Trophoblast cell (in vitro differentiated cells and primary cell): ENCODE data around the gene UGCG.

Experiments
- DNase-seq, 2 donors: peaks; one replicate each; pipeline ENCODE4 v3.0.0-alpha.2; 2016
- H2AFZ ChIP-seq: 2 replicates; pipeline ENCODE4 v1.6.1; 2013; ENCODE audit warnings: low read length, moderate library complexity, mild to moderate bottlenecking; ENCODE audit not compliant: insufficient read depth, poor library complexity
- H2AK5ac ChIP-seq: 2 replicates; pipeline ENCODE4 v1.6.1; 2013; ENCODE audit warnings: mild to moderate bottlenecking, low read length
- H2BK120ac ChIP-seq: 2 replicates; pipeline ENCODE4 v1.6.1; 2013; ENCODE audit warnings: low read length, mild to moderate bottlenecking, moderate library complexity; ENCODE audit not compliant: insufficient read depth, poor library complexity
- H2BK12ac ChIP-seq: 2 replicates; pipeline ENCODE4 v1.6.1; 2013; ENCODE audit warnings: mild to moderate bottlenecking, low read length, moderate library complexity
- H2BK5ac ChIP-seq: 2 replicates; pipeline ENCODE4 v1.6.1; 2013; ENCODE audit warnings: low read length, low read depth, moderate library complexity, mild to moderate bottlenecking; ENCODE audit not compliant: poor library complexity
- H3K14ac ChIP-seq: 2 replicates; pipeline ENCODE4 v1.6.1; 2013; ENCODE audit warnings: mild to moderate bottlenecking, low read length
- H3K18ac ChIP-seq: 2 replicates; pipeline ENCODE4 v1.6.1; 2013; ENCODE audit warnings: mild to moderate bottlenecking, low read length
- H3K23ac ChIP-seq: 2 replicates; pipeline ENCODE4 v1.6.1; 2013; ENCODE audit warnings: low read length
- H3K27ac ChIP-seq: 2 replicates; pipeline ENCODE4 v1.5.1; 2013; ENCODE audit warnings: low read depth, mild to moderate bottlenecking, inconsistent platforms, low read length, moderate library complexity
- H3K27me3 ChIP-seq: 2 replicates; pipeline ENCODE4 v1.6.1; 2013; ENCODE audit warnings: inconsistent platforms, mild to moderate bottlenecking, low read length, moderate library complexity; ENCODE audit not compliant: insufficient read depth
- H3K36me3 ChIP-seq, 2 experiments: 1 replicate in 1 of 2; 2 replicates in 1 of 2; pipeline ENCODE4 v1.6.1; 2013; ENCODE audit warnings: low read length in 2 of 2, mild to moderate bottlenecking in 2 of 2, moderate library complexity in 1 of 2; ENCODE audit not compliant: insufficient read depth in 2 of 2, control insufficient read depth in 1 of 2
- H3K4ac ChIP-seq: 2 replicates; pipeline ENCODE4 v1.6.1; 2013; ENCODE audit warnings: low read depth, mild to moderate bottlenecking, low read length, moderate library complexity
- H3K4me1 ChIP-seq, 2 experiments: 1 replicate in 1 of 2; 2 replicates in 1 of 2; pipeline ENCODE4 v1.6.1; 2013; ENCODE audit warnings: low read length in 2 of 2, mild to moderate bottlenecking in 2 of 2, moderate library complexity in 1 of 2; ENCODE audit not compliant: insufficient read depth in 2 of 2, control insufficient read depth in 1 of 2
- H3K4me2 ChIP-seq: 2 replicates; pipeline ENCODE4 v1.6.1; 2013; ENCODE audit warnings: inconsistent platforms, mild to moderate bottlenecking, low read length, moderate library complexity
- H3K4me3 ChIP-seq: 2 replicates; pipeline ENCODE4 v1.5.1; 2013; ENCODE audit warnings: mild to moderate bottlenecking, low read depth, low read length, inconsistent platforms
- H3K79me1 ChIP-seq: one replicate; pipeline ENCODE4 v1.6.1; 2013; ENCODE audit warnings: low read length
- H3K79me2 ChIP-seq: 2 replicates; pipeline ENCODE4 v1.6.1; 2013; ENCODE audit warnings: low read length, mild to moderate bottlenecking; ENCODE audit not compliant: control insufficient read depth, insufficient read depth, poor library complexity
- H3K9ac ChIP-seq: 2 replicates; pipeline ENCODE4 v1.6.1; 2013; ENCODE audit warnings: mild to moderate bottlenecking, low read length
- H3K9me3 ChIP-seq: 2 replicates; pipeline ENCODE4 v1.6.1; 2013; ENCODE audit warnings: low read depth, mild to moderate bottlenecking, control low read depth, inconsistent platforms, low read length; ENCODE audit not compliant: insufficient read depth
- H4K12ac ChIP-seq: 2 replicates; pipeline ENCODE4 v1.6.1; 2013; ENCODE audit warnings: low read depth, mild to moderate bottlenecking, low read length, moderate library complexity
- H4K8ac ChIP-seq: 2 replicates; pipeline ENCODE4 v1.6.1; 2013; ENCODE audit warnings: low read depth, mild to moderate bottlenecking, low read length, moderate library complexity
- H4K91ac ChIP-seq: one replicate; pipeline ENCODE4 v1.6.1; 2013; ENCODE audit warnings: low read depth, mild to moderate bottlenecking, low read length, moderate library complexity
- WGBS: extraction: QIAGEN DNeasy Blood & Tissue Kit; methylation state at CpG from one replicate; pipeline ENCODE4 v1.1.7; 2013; ENCODE audit warnings: missing lambda C conversion rate; ENCODE audit not compliant: insufficient read length, insufficient coverage; ENCODE audit errors: extremely low coverage; 5-methylcytosine and 5-hydroxymethylcytosine counted together

The UGCG gene

GRCh38 chr9:111970827-111971226, 74.2 kb downstream of the UGCG start:
- no peaks in the 10 kb centered on the region for H3K4me1 ChIP-seq
- H3K18ac ChIP-seq, result no peak overlapping the region
- no peak overlapping the region for H3K23ac ChIP-seq
- H2AFZ ChIP-seq, result no peak overlapping the region
- H2BK12ac ChIP-seq, result no peak overlapping the region
- no peak overlapping the region for H3K14ac ChIP-seq
- no peak overlapping the region for H4K8ac ChIP-seq
- no peak overlapping the region for H2AK5ac ChIP-seq
- no peaks in the 10 kb centered on the region for H3K9me3 ChIP-seq
- no peaks in the 10 kb centered on the region for H3K36me3 ChIP-seq
- no peak overlapping the region for H3K9ac ChIP-seq
- no peak overlapping the region for H2BK5ac ChIP-seq
- no peak overlapping the region for H3K27ac ChIP-seq
- H3K79me2 ChIP-seq, result no peaks in the 10 kb centered on the region
- H3K4me3 ChIP-seq, result no peak overlapping the region
- no peaks in the 10 kb centered on the region for H3K79me1 ChIP-seq
- H3K27me3 ChIP-seq, result peaks cover 4% of the 10 kb centered on the region
- no peak overlapping the region for H4K12ac ChIP-seq
- no peak overlapping the region for H3K4me2 ChIP-seq
- DNase-seq, result peak; percentile 96 to 99
- no peak overlapping the region for H4K91ac ChIP-seq
- no CpG with 5 or more reads among the region's 2 CpGs for WGBS
- H2BK120ac ChIP-seq, result no peak overlapping the region
- no peak overlapping the region for H3K4ac ChIP-seq

- peak in 1 of 2 donors; percentile 38 for DNase-seq
- no peak overlapping the region for H4K12ac ChIP-seq
- no peak overlapping the region for H3K18ac ChIP-seq
- no peak overlapping the region for H3K4me3 ChIP-seq
- H4K8ac ChIP-seq, result no peak overlapping the region
- no peaks in the 10 kb centered on the region for H3K36me3 ChIP-seq
- H3K4me1 ChIP-seq, result no peaks in the 10 kb centered on the region
- H3K4ac ChIP-seq, result no peak overlapping the region
- H2BK120ac ChIP-seq, result no peak overlapping the region
- no peak overlapping the region for H3K4me2 ChIP-seq
- H4K91ac ChIP-seq, result no peak overlapping the region
- no peak overlapping the region for H3K14ac ChIP-seq
- no peak overlapping the region for H2AK5ac ChIP-seq
- no peaks in the 10 kb centered on the region for H3K79me2 ChIP-seq
- H2BK5ac ChIP-seq, result no peak overlapping the region
- no peak overlapping the region for H3K23ac ChIP-seq
- no peak overlapping the region for H2BK12ac ChIP-seq
- no CpG with 5 or more reads among the region's 12 CpGs for WGBS
- no peak overlapping the region for H3K27ac ChIP-seq
- no peaks in the 10 kb centered on the region for H3K9me3 ChIP-seq
- peaks cover 4% of the 10 kb centered on the region for H3K27me3 ChIP-seq
- H3K79me1 ChIP-seq, result no peaks in the 10 kb centered on the region
- H2AFZ ChIP-seq, result no peak overlapping the region
- no peak overlapping the region for H3K9ac ChIP-seq
These were observed 77.6 kb downstream of the UGCG start for GRCh38 chr9:111974092-111974681.

DNA sequence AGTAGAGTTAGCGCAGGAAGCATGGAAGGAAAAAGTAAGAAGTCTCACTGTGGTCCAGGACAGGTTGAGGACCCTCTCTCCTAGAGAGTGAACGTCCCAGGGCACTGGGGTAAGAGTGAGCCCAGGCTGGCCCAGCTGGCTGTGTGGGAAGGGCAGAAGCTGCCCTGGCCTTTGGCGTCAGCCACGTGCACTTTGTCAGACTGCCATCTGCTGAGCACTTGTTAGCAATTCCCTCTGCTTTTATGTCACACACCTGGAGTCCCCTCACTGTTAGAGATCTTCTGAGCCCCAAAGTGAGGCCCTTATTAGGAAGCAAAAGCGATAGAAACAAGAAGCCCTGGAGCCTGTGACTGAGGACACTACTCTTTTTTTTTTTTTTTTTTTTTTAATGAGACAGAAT, 79.1 kb downstream of the UGCG start:
- H3K9ac ChIP-seq, result no peak overlapping the region
- no peaks in the 10 kb centered on the region for H3K36me3 ChIP-seq
- H3K79me1 ChIP-seq, result no peaks in the 10 kb centered on the region
- no CpG with 5 or more reads among the region's 5 CpGs for WGBS
- H4K8ac ChIP-seq, result no peak overlapping the region
- no peak overlapping the region for H3K4me3 ChIP-seq
- H3K18ac ChIP-seq, result no peak overlapping the region
- no peak overlapping the region for H2AFZ ChIP-seq
- no peak overlapping the region for H2BK5ac ChIP-seq
- no peak overlapping the region for H4K91ac ChIP-seq
- peaks cover 4% of the 10 kb centered on the region for H3K27me3 ChIP-seq
- no peak overlapping the region for H4K12ac ChIP-seq
- H3K79me2 ChIP-seq, result no peaks in the 10 kb centered on the region
- H2BK120ac ChIP-seq, result no peak overlapping the region
- H3K4me1 ChIP-seq, result no peaks in the 10 kb centered on the region
- no peak overlapping the region for H3K14ac ChIP-seq
- DNase-seq, result no peak
- no peak overlapping the region for H3K4me2 ChIP-seq
- H3K9me3 ChIP-seq, result no peaks in the 10 kb centered on the region
- H3K4ac ChIP-seq, result no peak overlapping the region
- H3K23ac ChIP-seq, result no peak overlapping the region
- no peak overlapping the region for H2BK12ac ChIP-seq
- no peak overlapping the region for H3K27ac ChIP-seq
- no peak overlapping the region for H2AK5ac ChIP-seq

GRCh38 chr9:111978616-111979015, 82.0 kb downstream of the UGCG start:
- no peak overlapping the region for H4K12ac ChIP-seq
- peaks cover 4% of the 10 kb centered on the region for H3K27me3 ChIP-seq
- no peaks in the 10 kb centered on the region for H3K9me3 ChIP-seq
- H2AFZ ChIP-seq, result no peak overlapping the region
- H3K9ac ChIP-seq, result no peak overlapping the region
- H3K79me2 ChIP-seq, result no peaks in the 10 kb centered on the region
- H3K14ac ChIP-seq, result no peak overlapping the region
- H4K91ac ChIP-seq, result no peak overlapping the region
- H3K4me3 ChIP-seq, result no peak overlapping the region
- H2AK5ac ChIP-seq, result no peak overlapping the region
- DNase-seq, result no peak
- H2BK120ac ChIP-seq, result no peak overlapping the region
- H2BK12ac ChIP-seq, result no peak overlapping the region
- no peak overlapping the region for H3K4me2 ChIP-seq
- no peak overlapping the region for H3K27ac ChIP-seq
- H2BK5ac ChIP-seq, result no peak overlapping the region
- H4K8ac ChIP-seq, result no peak overlapping the region
- H3K79me1 ChIP-seq, result no peaks in the 10 kb centered on the region
- no peak overlapping the region for H3K23ac ChIP-seq
- no peaks in the 10 kb centered on the region for H3K36me3 ChIP-seq
- H3K18ac ChIP-seq, result no peak overlapping the region
- no peak overlapping the region for H3K4ac ChIP-seq
- no peaks in the 10 kb centered on the region for H3K4me1 ChIP-seq
- WGBS, result no CpG with 5 or more reads among the region's 4 CpGs
